Psoas muscle (tissue), 8 donors: ENCODE measurements around the gene L3MBTL1. TPM values are rescaled to one million over a fixed set of nuclear protein-coding genes. Genes with fewer than 3 reads are reported as not detected.

Experiments used
- ATAC-seq, 4 donors: fragments of 200-7000 bp; cut with Tn5 transposase; one replicate each; pipeline ENCODE4 v1.9.1; 2020; ENCODE audit warnings: moderate library complexity in 3 of 4, mild to moderate bottlenecking in 2 of 4
- DNase-seq, 2 donors: peaks; one replicate each; pipeline ENCODE4 v3.0.0-alpha.2; 2020
- H3K27ac ChIP-seq: fragments of 200-600 bp; one replicate; pipeline ENCODE4 v1.8.0; 2022
- H3K27me3 ChIP-seq, 3 donors: fragments of 200-600 bp in 1 of 3; one replicate each; pipeline versions ENCODE4 v1.6.1 to v1.8.0; 2013 to 2022; ENCODE audit warnings: low read length in 2 of 3, mild to moderate bottlenecking in 2 of 3, moderate library complexity in 1 of 3; ENCODE audit not compliant: insufficient read depth in 3 of 3
- H3K36me3 ChIP-seq, 2 donors: fragments of 200-600 bp in 1 of 2; one replicate each; pipeline versions ENCODE4 v1.6.1 to v1.8.0; 2013 to 2022; ENCODE audit warnings: low read depth in 1 of 2, mild to moderate bottlenecking in 1 of 2, moderate library complexity in 1 of 2; ENCODE audit not compliant: insufficient read depth in 1 of 2
- H3K4me1 ChIP-seq: fragments of 200-600 bp; one replicate; pipeline ENCODE4 v1.8.0; 2022
- H3K4me3 ChIP-seq: fragments of 200-600 bp; one replicate; pipeline ENCODE4 v1.8.0; 2022; ENCODE audit warnings: mild to moderate bottlenecking
- H3K9me3 ChIP-seq: fragments of 200-600 bp; one replicate; pipeline ENCODE4 v1.8.0; 2022
- CTCF ChIP-seq: fragments of 200-600 bp; IDR thresholded peaks from one replicate; pipeline ENCODE4 v1.8.0; 2022; ENCODE audit warnings: antibody characterized with exemption
- WGBS, 3 donors: extraction: QIAGEN DNeasy Blood & Tissue Kit; methylation state at CpG; one replicate each; pipeline versions ENCODE4 v1.1.6 to v1.1.7; 2013; 5-methylcytosine and 5-hydroxymethylcytosine counted together
- intact Hi-C, 2 donors: fragments of 100-400 bp; cut with DNase I; formaldehyde crosslinking; loops; one replicate each; pipeline versions ENCODE4 v1.11.0 to v1.14.2; 2022
- polyA plus RNA-seq, 3 donors: library from polyadenylated mRNA; stranded (reverse); fragments of 200-250 nt; gene quantifications; one replicate each; pipeline ENCODE4 v1.2.3, GENCODE V29; 2013
- total RNA-seq, 4 donors: library from RNA; stranded (reverse); fragmentation: NEBNext Ultra II Directional in 2 of 4; extraction: Animal tissue kit (Norgen Biotek cat#: 25700) in 2 of 4; gene quantifications; one replicate each; pipeline versions ENCODE4 v1.2.1 to v1.2.4, GENCODE V29; 2021 to 2023
- donor health status: healthy with polysubstance abuse.
- donor health status: DM: no; HTN: no; CAD: no; lungs with moderate emphysema.
- donor health status: Bipolar disorder and iron deficiency.
- donor health status: healthy.
- donor health status: DM: yes; HTN: yes; CAD: no.
- donor health status: DM: no; HTN: no; CAD: no.
- donor health status: DM: no; HTN: no; CAD: no.
- donor health status: DM: yes; HTN: yes; CAD: no.

The L3MBTL1 gene
- total and polyA plus RNA-seq, 7 donors, result 0.82 to 4.3 (median 3.2) TPM

GRCh38 chr20:43544501-43544900, 37.0 kb downstream of the L3MBTL1 start:
- H3K9me3 ChIP-seq, result no peaks in the 10 kb centered on the region
- no peak for TF ChIP-seq CTCF
- H3K4me1 ChIP-seq, result no peaks in the 10 kb centered on the region
- DNase-seq, result no peak
- no peak overlapping the region for H3K4me3 ChIP-seq
- no peaks in the 10 kb centered on the region for H3K27me3 ChIP-seq
- intact Hi-C loops, result no loop called here
- peaks cover 0 to 60% of the 10 kb centered on the region in 2 donors for H3K36me3 ChIP-seq
- 87 to 89% (median 89%) methylated on average over 9 of the region's 9 CpGs for WGBS, 3 donors
- no peak for ATAC-seq
- H3K27ac ChIP-seq, result no peak overlapping the region

GRCh38 chr20:43545837-43546578, 38.5 kb downstream of the L3MBTL1 start:
- intact Hi-C loops, result no loop called here
- Histone ChIP-seq H3K4me3 (no peak overlapping the region), H3K27me3 (no peaks in the 10 kb centered on the region), H3K4me1 (no peaks in the 10 kb centered on the region), H3K27ac (no peak overlapping the region), H3K9me3 (no peaks in the 10 kb centered on the region), H3K36me3 (peaks cover 0 to 45% of the 10 kb centered on the region in 2 donors)
- 75 to 85% (median 78%) methylated on average over 4 of the region's 4 CpGs for WGBS, 3 donors
- no peak for DNase-seq
- TF ChIP-seq CTCF, result no peak
- no peak for ATAC-seq

GRCh38 chr20:43548273-43548880, 40.9 kb downstream of the L3MBTL1 start:
- Histone ChIP-seq H3K9me3 (no peaks in the 10 kb centered on the region), H3K27me3 (no peaks in the 10 kb centered on the region), H3K4me3 (no peak overlapping the region), H3K36me3 (peaks cover 0 to 22% of the 10 kb centered on the region in 2 donors), H3K27ac (no peak overlapping the region), H3K4me1 (no peaks in the 10 kb centered on the region)
- TF ChIP-seq CTCF, result no peak
- 53 to 60% (median 57%) methylated on average over 5 of the region's 5 CpGs for WGBS, 3 donors
- intact Hi-C loops, result no loop called here
- ATAC-seq (no peak), DNase-seq (no peak)

GRCh38 chr20:43549416-43550065, 42.0 kb downstream of the L3MBTL1 start:
- Histone ChIP-seq H3K9me3 (no peaks in the 10 kb centered on the region), H3K36me3 (peaks cover 0 to 10% of the 10 kb centered on the region in 2 donors), H3K27ac (no peak overlapping the region), H3K4me3 (no peak overlapping the region), H3K4me1 (no peaks in the 10 kb centered on the region), H3K27me3 (no peaks in the 10 kb centered on the region)
- no peak for TF ChIP-seq CTCF
- 85 to 90% (median 86%) methylated on average over 4 of the region's 4 CpGs for WGBS, 3 donors
- ATAC-seq (no peak), DNase-seq (no peak)
- intact Hi-C loops, result no loop called here
